Left colon (tissue), 2 donors: ENCODE measurements around the gene PPP6R3. TPM values are rescaled to one million over a fixed set of nuclear protein-coding genes. Genes with fewer than 3 reads are reported as not detected.
A peak's percentile ranks its signal among the peaks of the same experiment; 100 is the strongest.
"Not testable (repeated sequence)": the region's sequence is repeated elsewhere in the genome, so short reads cannot be mapped to it uniquely, and the experiment has no call there.

ENCODE experiments used
- ATAC-seq: fragments of 200-7000 bp; cut with Tn5 transposase; one replicate; pipeline ENCODE4 v1.9.1; 2020; ENCODE audit warnings: mild to moderate bottlenecking, moderate library complexity
- DNase-seq, 2 donors: peaks; one replicate each; pipeline ENCODE4 v3.0.0-alpha.2; 2020
- intact Hi-C, 2 donors: fragments of 100-400 bp; cut with DNase I in 1 of 2; cut with micrococcal nuclease in 1 of 2; formaldehyde crosslinking; loops; one replicate each; pipeline versions ENCODE4 v1.11.2 to v1.14.0; 2022; cut with DNase I, micrococcal nuclease
- total RNA-seq, 2 donors: library from RNA; stranded (reverse); fragmentation: NEBNext Ultra II Directional; extraction: Animal tissue kit (Norgen Biotek cat#: 25700); gene quantifications; one replicate each; pipeline ENCODE4 v1.2.1, GENCODE V29; 2021
- donor health status: DM: no; HTN: no; CAD: no.
- donor health status: DM: yes; HTN: yes; CAD: no.

PPP6R3 gene
- total RNA-seq, 2 donors from 2014 or later: 102 to 112 TPM

GRCh38 chr11:68617925-68618809 is 157.6 kb downstream of the PPP6R3 start:
- ATAC-seq: peak; percentile 35
- intact Hi-C loops: no loop called here

GRCh38 chr11:68621826-68622225 is 161.3 kb downstream of the PPP6R3 start:
- no peak for DNase-seq
- no peak for ATAC-seq
- intact Hi-C loops: no loop called here

More at GRCh38 chr11:68617925-68618809, 157.6 kb downstream of the PPP6R3 start:
- no peak for DNase-seq

GRCh38 chr11:68623706-68624105 is 163.2 kb downstream of the PPP6R3 start:
- intact Hi-C loops, ATAC-seq, DNase-seq: not testable (repeated sequence)

GRCh38 chr11:68625069-68625468 is 164.5 kb downstream of the PPP6R3 start:
- DNase-seq, intact Hi-C loops, ATAC-seq: not testable (repeated sequence)

- ATAC-seq, intact Hi-C loops, DNase-seq: not testable (repeated sequence)
These were observed 165.7 kb downstream of the PPP6R3 start for GRCh38 chr11:68626236-68626635.

- intact Hi-C loops, ATAC-seq, DNase-seq: not testable (repeated sequence)
These were observed 168.3 kb downstream of the PPP6R3 start for GRCh38 chr11:68628837-68629236.

GRCh38 chr11:68632375-68632774 is 171.8 kb downstream of the PPP6R3 start:
- DNase-seq, intact Hi-C loops, ATAC-seq: not testable (repeated sequence)

- intact Hi-C loops: no loop called here
- DNase-seq: peak; percentile 44 to 79
- peak; percentile 91 for ATAC-seq
These were observed 172.2 kb downstream of the PPP6R3 start for GRCh38 chr11:68632802-68633201.

- ATAC-seq, DNase-seq, intact Hi-C loops: not testable (repeated sequence)
These were observed 174.1 kb downstream of the PPP6R3 start for GRCh38 chr11:68634606-68635005.

- intact Hi-C loops, DNase-seq, ATAC-seq: not testable (repeated sequence)
These were observed 174.6 kb downstream of the PPP6R3 start for GRCh38 chr11:68635172-68635571.

- DNase-seq, ATAC-seq, intact Hi-C loops: not testable (repeated sequence)
These were observed 175.3 kb downstream of the PPP6R3 start for GRCh38 chr11:68635883-68636282.

GRCh38 chr11:68639322-68639721 is 178.8 kb downstream of the PPP6R3 start:
- ATAC-seq, DNase-seq, intact Hi-C loops: not testable (repeated sequence)

- DNase-seq (no peak), ATAC-seq (no peak)
- intact Hi-C loops: no loop called here
These were observed 181.3 kb downstream of the PPP6R3 start for GRCh38 chr11:68641880-68642279.

GRCh38 chr11:68643585-68643984 is 183.0 kb downstream of the PPP6R3 start:
- no peak for ATAC-seq
- no peak for DNase-seq
- intact Hi-C loops: no loop called here

- DNase-seq: no peak
- ATAC-seq: no peak
- intact Hi-C loops: no loop called here
These were observed 186.3 kb downstream of the PPP6R3 start for GRCh38 chr11:68646832-68647231.

- ATAC-seq (no peak), DNase-seq (no peak)
- intact Hi-C loops: no loop called here
These were observed 189.5 kb downstream of the PPP6R3 start for GRCh38 chr11:68649851-68650555.

GRCh38 chr11:68650801-68651200 is 190.2 kb downstream of the PPP6R3 start:
- intact Hi-C loops: no loop called here
- no peak for DNase-seq
- no peak for ATAC-seq

GRCh38 chr11:68651208-68651984 is 190.8 kb downstream of the PPP6R3 start:
- intact Hi-C loops: no loop called here
- no peak for ATAC-seq
- DNase-seq: no peak
